Mammary epithelial cell (primary cell): ENCODE measurements around the gene C2CD4C.

Experiments
- EZH2 ChIP-seq: IDR thresholded peaks from 2 replicates; pipeline ENCODE4 v1.6.1; 2012; ENCODE audit warnings: low read length, inconsistent platforms, borderline replicate concordance
- TF ChIP-seq, protein P1 (sequence below), 2 donors: IDR thresholded peaks in 1 of 2; conservative IDR thresholded peaks in 1 of 2; 2 replicates each; pipeline ENCODE4 v1.5.1; 2011 to 2012; ENCODE audit warnings: inconsistent platforms in 2 of 2, low read length in 2 of 2, mild to moderate bottlenecking in 2 of 2, control low read depth in 1 of 2, low read depth in 1 of 2; ENCODE audit not compliant: insufficient read depth in 1 of 2; ENCODE audit errors: extremely low read depth in 1 of 2

DNA sequence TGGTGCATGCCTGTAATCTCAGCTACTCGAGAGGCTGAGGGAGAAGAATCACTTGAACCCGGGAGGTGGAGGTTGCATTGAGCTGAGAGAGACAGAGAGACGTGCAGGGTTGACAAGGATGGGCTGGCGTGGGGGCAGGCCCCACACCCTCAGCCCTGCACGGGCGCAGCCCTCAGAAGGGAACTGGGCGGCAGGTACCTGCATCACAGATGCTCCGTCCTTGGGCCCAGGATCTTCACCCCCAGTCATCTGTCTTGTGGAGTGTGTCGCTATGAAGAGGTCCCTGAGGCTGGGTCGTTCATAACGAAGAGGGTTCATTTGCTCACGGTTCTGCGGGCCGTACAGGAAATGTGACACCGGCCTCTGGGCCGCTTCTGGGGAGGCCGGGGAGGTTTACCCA, 20.3 kb downstream of the C2CD4C start:
- TF ChIP-seq, protein P1, sequence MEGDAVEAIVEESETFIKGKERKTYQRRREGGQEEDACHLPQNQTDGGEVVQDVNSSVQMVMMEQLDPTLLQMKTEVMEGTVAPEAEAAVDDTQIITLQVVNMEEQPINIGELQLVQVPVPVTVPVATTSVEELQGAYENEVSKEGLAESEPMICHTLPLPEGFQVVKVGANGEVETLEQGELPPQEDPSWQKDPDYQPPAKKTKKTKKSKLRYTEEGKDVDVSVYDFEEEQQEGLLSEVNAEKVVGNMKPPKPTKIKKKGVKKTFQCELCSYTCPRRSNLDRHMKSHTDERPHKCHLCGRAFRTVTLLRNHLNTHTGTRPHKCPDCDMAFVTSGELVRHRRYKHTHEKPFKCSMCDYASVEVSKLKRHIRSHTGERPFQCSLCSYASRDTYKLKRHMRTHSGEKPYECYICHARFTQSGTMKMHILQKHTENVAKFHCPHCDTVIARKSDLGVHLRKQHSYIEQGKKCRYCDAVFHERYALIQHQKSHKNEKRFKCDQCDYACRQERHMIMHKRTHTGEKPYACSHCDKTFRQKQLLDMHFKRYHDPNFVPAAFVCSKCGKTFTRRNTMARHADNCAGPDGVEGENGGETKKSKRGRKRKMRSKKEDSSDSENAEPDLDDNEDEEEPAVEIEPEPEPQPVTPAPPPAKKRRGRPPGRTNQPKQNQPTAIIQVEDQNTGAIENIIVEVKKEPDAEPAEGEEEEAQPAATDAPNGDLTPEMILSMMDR (conservative IDR thresholded peaks at IDR 0.05 in 1 of 2, IDR thresholded peaks at IDR 0.05 in 1 of 2; ENCODE audit: extremely low read depth in 1 of 2, insufficient read depth in 1 of 2, low read depth in 1 of 2, low read length in 2 of 2) = no peak
- TF ChIP-seq EZH2 = no peak
